ENCODE data around the gene DOCK3.

DOCK3 gene

DNA sequence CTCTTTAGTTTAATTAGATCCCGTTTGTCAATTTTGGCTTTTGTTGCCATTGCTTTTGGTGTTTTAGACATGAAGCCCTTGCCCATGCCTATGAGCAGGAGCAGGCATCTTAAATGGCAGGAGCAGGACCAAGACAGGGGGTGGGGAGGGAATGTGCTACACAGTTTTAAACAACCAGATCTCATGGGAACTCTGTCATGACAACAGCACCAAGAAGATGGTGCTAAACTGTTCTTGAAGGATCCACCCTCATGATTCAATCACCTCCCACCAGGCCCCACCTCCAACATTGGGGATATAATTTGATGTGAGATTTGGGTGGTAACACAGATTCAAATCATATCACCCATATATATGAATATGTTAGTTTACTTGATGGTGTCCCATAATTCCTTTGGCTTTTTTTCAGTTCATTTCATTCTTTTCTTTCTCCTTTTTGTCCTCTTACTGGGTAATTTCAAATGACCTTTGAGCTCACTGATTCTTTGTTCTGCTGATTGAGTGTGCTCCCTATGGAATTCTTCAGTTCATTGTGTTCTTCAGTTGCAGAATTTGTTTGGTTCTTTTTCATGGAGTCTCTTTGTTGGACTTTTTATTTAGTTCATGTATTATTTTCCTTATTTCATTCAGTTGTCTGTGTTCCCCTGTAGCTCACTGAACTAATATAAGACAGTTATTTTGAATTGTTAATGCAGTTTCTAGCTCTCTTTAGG lies 62.6 kb downstream of the DOCK3 start:
- Histone ChIP-seq H4K20me1 (ENCODE audit: insufficient read depth, low read length) (no peaks in the 10 kb centered on the region), H3K27ac (ENCODE audit: low read length) (no peak overlapping the region), H3K4me3 (ENCODE audit: low read length) (no peak overlapping the region), H3K79me2 (ENCODE audit: low read length) (no peaks in the 10 kb centered on the region), H3K36me3 (replicated peaks; ENCODE audit: low read depth, low read length) (no peaks in the 10 kb centered on the region), H3K9ac (ENCODE audit: low read length) (no peak overlapping the region), H3K4me2 (ENCODE audit: low read length) (no peak overlapping the region), H3K27me3 (ENCODE audit: low read depth, low read length) (no peaks in the 10 kb centered on the region), H3K4me1 (ENCODE audit: low read length) (no peaks in the 10 kb centered on the region), H3K9me3 (ENCODE audit: insufficient read depth, low read length) (no peaks in the 10 kb centered on the region), H2AFZ (ENCODE audit: low read depth, low read length) (no peak overlapping the region)
- TF ChIP-seq EZH2phosphoT487 (IDR thresholded peaks at IDR 0.05; ENCODE audit: low read depth), result no peak
- TF ChIP-seq, protein P1, sequence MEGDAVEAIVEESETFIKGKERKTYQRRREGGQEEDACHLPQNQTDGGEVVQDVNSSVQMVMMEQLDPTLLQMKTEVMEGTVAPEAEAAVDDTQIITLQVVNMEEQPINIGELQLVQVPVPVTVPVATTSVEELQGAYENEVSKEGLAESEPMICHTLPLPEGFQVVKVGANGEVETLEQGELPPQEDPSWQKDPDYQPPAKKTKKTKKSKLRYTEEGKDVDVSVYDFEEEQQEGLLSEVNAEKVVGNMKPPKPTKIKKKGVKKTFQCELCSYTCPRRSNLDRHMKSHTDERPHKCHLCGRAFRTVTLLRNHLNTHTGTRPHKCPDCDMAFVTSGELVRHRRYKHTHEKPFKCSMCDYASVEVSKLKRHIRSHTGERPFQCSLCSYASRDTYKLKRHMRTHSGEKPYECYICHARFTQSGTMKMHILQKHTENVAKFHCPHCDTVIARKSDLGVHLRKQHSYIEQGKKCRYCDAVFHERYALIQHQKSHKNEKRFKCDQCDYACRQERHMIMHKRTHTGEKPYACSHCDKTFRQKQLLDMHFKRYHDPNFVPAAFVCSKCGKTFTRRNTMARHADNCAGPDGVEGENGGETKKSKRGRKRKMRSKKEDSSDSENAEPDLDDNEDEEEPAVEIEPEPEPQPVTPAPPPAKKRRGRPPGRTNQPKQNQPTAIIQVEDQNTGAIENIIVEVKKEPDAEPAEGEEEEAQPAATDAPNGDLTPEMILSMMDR (IDR thresholded peaks at IDR 0.05; ENCODE audit: low read depth, low read length), result no peak

DNA sequence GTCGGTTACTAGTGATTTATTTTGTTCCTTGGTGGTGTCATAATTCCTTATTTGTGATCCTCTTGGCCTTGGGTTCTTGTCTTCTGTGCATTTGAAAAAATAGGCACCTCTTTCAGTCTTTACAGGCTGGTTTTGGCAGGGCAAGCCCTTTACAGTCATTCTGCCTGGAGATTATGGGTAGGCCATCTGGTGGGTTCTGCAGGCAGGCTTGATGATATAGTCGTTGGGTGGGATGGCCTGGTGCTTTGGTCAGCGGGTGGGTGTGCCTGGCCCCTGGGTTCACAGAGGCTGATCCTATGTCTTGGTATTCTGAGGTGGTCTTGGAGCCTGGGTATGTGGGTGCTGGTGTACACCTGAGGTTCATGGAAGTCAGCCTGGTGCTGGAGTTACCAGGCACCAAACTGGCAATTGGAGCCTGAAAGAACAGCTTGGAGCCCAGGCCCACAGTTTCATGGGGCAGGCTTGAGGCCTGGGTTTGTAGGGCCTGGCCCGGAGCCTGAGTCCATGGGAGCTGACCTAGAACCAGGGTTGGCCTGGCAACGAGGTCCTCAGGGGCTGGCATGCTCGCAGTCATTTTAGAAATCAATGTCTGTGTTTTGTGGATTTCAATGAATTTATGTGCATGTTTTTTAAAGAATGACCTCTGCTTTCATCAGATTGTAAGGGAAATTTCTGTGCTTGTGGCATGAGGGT lies 63.3 kb downstream of the DOCK3 start:
- Histone ChIP-seq H3K4me3 (ENCODE audit: low read length) (no peak overlapping the region), H3K9ac (ENCODE audit: low read length) (no peak overlapping the region), H3K27ac (ENCODE audit: low read length) (no peak overlapping the region), H3K4me2 (ENCODE audit: low read length) (no peak overlapping the region), H3K36me3 (replicated peaks; ENCODE audit: low read depth, low read length) (no peaks in the 10 kb centered on the region), H3K9me3 (ENCODE audit: insufficient read depth, low read length) (no peaks in the 10 kb centered on the region), H3K79me2 (ENCODE audit: low read length) (no peaks in the 10 kb centered on the region), H3K4me1 (ENCODE audit: low read length) (no peaks in the 10 kb centered on the region), H4K20me1 (ENCODE audit: insufficient read depth, low read length) (no peaks in the 10 kb centered on the region), H3K27me3 (ENCODE audit: low read depth, low read length) (no peaks in the 10 kb centered on the region), H2AFZ (ENCODE audit: low read depth, low read length) (no peak overlapping the region)
- TF ChIP-seq EZH2phosphoT487 (IDR thresholded peaks at IDR 0.05; ENCODE audit: low read depth), result no peak
- TF ChIP-seq, protein P1 (IDR thresholded peaks at IDR 0.05; ENCODE audit: low read depth, low read length), result no peak

DNA sequence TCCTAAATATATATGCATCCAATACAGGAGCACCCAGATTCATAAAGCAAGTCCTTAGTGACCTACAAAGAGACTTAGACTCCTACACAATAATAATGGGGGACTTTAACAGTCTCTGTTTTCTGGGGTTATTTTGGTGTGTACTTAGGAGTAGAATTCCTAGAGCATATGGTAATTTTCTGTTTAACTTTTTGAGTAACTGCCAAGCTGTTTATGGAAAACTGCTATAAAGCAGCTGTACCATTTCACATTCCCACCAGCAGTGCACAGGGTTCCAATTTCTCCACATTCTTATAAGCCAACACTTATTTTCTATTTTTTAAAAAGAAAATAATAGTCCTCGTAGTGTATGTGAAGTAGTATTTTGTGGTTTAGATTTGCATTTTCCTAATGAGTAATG lies 68.9 kb downstream of the DOCK3 start:
- H3K9ac ChIP-seq (ENCODE audit: low read length), result no peak overlapping the region

DNA sequence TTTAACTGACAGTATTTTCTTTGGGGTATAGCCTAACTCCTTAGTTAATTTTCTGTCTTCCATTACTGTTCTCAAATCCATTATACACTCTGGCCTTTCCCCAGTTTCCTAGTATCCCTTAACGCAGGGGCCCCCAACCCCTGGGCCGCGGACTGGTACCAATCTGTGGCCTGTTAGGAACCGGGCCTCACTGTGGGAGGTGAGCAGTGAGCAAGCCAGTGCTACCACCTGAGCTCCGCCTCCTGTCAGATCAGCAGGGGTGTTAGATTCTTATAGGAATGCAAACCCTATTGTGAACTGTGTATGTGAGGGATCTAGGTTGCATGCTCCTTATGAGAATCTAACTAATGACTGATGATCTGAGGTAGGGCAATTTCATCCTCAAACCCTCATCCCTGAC lies 75.1 kb downstream of the DOCK3 start:
- Histone ChIP-seq H3K9me3 (ENCODE audit: insufficient read depth, low read length) (no peaks in the 10 kb centered on the region), H3K36me3 (replicated peaks; ENCODE audit: low read depth, low read length) (no peaks in the 10 kb centered on the region), H3K4me1 (ENCODE audit: low read length) (peaks cover 6% of the 10 kb centered on the region), H3K4me2 (ENCODE audit: low read length) (no peak overlapping the region), H3K4me3 (ENCODE audit: low read length) (no peak overlapping the region), H3K27ac (ENCODE audit: low read length) (no peak overlapping the region), H3K9ac (ENCODE audit: low read length) (no peak overlapping the region), H4K20me1 (ENCODE audit: insufficient read depth, low read length) (no peaks in the 10 kb centered on the region), H3K79me2 (ENCODE audit: low read length) (no peaks in the 10 kb centered on the region), H3K27me3 (ENCODE audit: low read depth, low read length) (no peaks in the 10 kb centered on the region), H2AFZ (ENCODE audit: low read depth, low read length) (no peak overlapping the region)
- TF ChIP-seq EZH2phosphoT487 (IDR thresholded peaks at IDR 0.05; ENCODE audit: low read depth), result no peak
- TF ChIP-seq, protein P1 (IDR thresholded peaks at IDR 0.05; ENCODE audit: low read depth, low read length), result no peak

More for the DNA sequence above, 68.9 kb downstream of the DOCK3 start:
- H3K4me3 ChIP-seq (ENCODE audit: low read length), result no peak overlapping the region
- no peaks in the 10 kb centered on the region for H4K20me1 ChIP-seq (ENCODE audit: insufficient read depth, low read length)
- H2AFZ ChIP-seq (ENCODE audit: low read depth, low read length), result no peak overlapping the region
- H3K27ac ChIP-seq (ENCODE audit: low read length), result no peak overlapping the region
- no peaks in the 10 kb centered on the region for H3K27me3 ChIP-seq (ENCODE audit: low read depth, low read length)
- H3K4me1 ChIP-seq (ENCODE audit: low read length), result no peaks in the 10 kb centered on the region
- no peak for TF ChIP-seq EZH2phosphoT487 (IDR thresholded peaks at IDR 0.05; ENCODE audit: low read depth)
- TF ChIP-seq, protein P1 (IDR thresholded peaks at IDR 0.05; ENCODE audit: low read depth, low read length), result no peak
- H3K9me3 ChIP-seq (ENCODE audit: insufficient read depth, low read length), result no peaks in the 10 kb centered on the region
- H3K36me3 ChIP-seq (replicated peaks; ENCODE audit: low read depth, low read length), result no peaks in the 10 kb centered on the region
- H3K79me2 ChIP-seq (ENCODE audit: low read length), result no peaks in the 10 kb centered on the region
- no peak overlapping the region for H3K4me2 ChIP-seq (ENCODE audit: low read length)
